ENCODE measurements around the gene SH3TC2.

Gene SH3TC2

GRCh38 chr5:149056616-149057165 is 6.2 kb downstream of the SH3TC2 start:
- FAIRE-seq = no peak

- FAIRE-seq = no peak
Measured at GRCh38 chr5:149054416-149054815, 8.4 kb downstream of the SH3TC2 start.

GRCh38 chr5:149053072-149053695 is 9.7 kb downstream of the SH3TC2 start:
- FAIRE-seq = no peak

- FAIRE-seq = no peak
Measured at GRCh38 chr5:149049371-149049781, 13.5 kb downstream of the SH3TC2 start.

GRCh38 chr5:149048811-149049210 is 14.1 kb downstream of the SH3TC2 start:
- no peak for FAIRE-seq

- FAIRE-seq = no peak
Measured at GRCh38 chr5:149047462-149047861, 15.4 kb downstream of the SH3TC2 start.

- FAIRE-seq = no peak
Measured at GRCh38 chr5:149046196-149046829, 16.5 kb downstream of the SH3TC2 start.

- FAIRE-seq = no peak
Measured at GRCh38 chr5:149045089-149045460, 17.8 kb downstream of the SH3TC2 start.

GRCh38 chr5:149044453-149045088 is 18.3 kb downstream of the SH3TC2 start:
- FAIRE-seq = no peak

GRCh38 chr5:149043641-149044040 is 19.2 kb downstream of the SH3TC2 start:
- FAIRE-seq = no peak

- no peak for FAIRE-seq
Measured at GRCh38 chr5:149042865-149043264, 20.0 kb downstream of the SH3TC2 start.

GRCh38 chr5:149041242-149041641 is 21.6 kb downstream of the SH3TC2 start:
- FAIRE-seq = no peak

GRCh38 chr5:149040421-149040820 is 22.4 kb downstream of the SH3TC2 start:
- FAIRE-seq = no peak

- FAIRE-seq = no peak
Measured at GRCh38 chr5:149039506-149039905, 23.4 kb downstream of the SH3TC2 start.

- no peak for FAIRE-seq
Measured at GRCh38 chr5:149038336-149039080, 24.4 kb downstream of the SH3TC2 start.

- no peak for FAIRE-seq
Measured at GRCh38 chr5:149037817-149038216, 25.0 kb downstream of the SH3TC2 start.

GRCh38 chr5:149036970-149037369 is 25.9 kb downstream of the SH3TC2 start:
- no peak for FAIRE-seq

GRCh38 chr5:149036168-149036567 is 26.7 kb downstream of the SH3TC2 start:
- no peak for FAIRE-seq

GRCh38 chr5:149035372-149035790 is 27.5 kb downstream of the SH3TC2 start:
- peak; percentile 49 for FAIRE-seq

GRCh38 chr5:149030838-149031397 is 31.9 kb downstream of the SH3TC2 start:
- no peak for FAIRE-seq

GRCh38 chr5:149030392-149030791 is 32.5 kb downstream of the SH3TC2 start:
- FAIRE-seq = no peak

GRCh38 chr5:149028984-149029383 is 33.9 kb downstream of the SH3TC2 start:
- FAIRE-seq = no peak

- FAIRE-seq = no peak
Measured at GRCh38 chr5:149028161-149028560, 34.7 kb downstream of the SH3TC2 start.
